HG03139 (cell line): ENCODE data around the gene PPM1E.
"Not testable (repeated sequence)": the region's sequence is repeated elsewhere in the genome, so short reads cannot be mapped to it uniquely, and the experiment has no call there.

Experiments used
- ATAC-seq: cut with Tn5 transposase; IDR thresholded peaks from one replicate; pipeline ENCODE4 v1.9.1; 2021; ENCODE audit not compliant: unreplicated experiment

The PPM1E gene

GRCh38 chr17:58944166-58944565, 188.5 kb downstream of the PPM1E start:
- ATAC-seq = no peak

DNA sequence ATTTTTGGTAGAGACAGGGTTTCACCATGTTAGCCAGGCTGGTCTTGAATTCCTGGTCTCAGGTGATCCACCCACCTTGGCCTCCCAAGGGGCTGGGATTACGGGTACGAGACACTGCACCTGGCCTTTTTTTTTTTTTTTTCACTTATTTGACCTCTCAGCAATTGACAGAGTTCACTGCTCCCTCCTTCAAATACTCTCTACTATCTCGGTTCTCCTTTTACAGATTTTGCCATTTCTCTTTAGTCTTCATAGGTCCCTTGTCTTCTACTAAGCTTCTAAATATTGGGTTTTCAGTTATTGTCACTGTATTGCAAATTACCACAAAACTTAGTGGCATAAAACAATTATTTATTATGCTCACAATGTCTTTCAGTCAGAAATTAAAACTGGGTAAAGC, 191.8 kb downstream of the PPM1E start:
- ATAC-seq = no peak

DNA sequence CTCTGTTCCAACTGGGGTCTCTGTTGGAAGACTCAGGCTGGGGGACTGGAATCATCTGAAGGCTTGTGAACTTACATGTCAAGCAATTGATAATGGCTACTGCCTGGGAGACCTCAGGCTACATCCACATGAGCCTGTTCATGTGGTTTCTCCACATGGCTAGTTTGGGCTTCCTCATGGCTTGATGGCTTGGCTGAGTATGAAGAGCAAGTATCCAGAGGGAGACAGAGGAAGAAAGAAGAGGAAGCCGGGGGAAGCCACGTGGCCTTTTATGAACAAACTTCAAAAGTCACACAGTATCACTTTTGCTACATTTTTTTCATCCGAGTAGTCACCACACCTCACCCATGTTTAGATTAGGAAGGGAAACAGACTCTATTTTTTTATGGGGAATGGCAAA, 192.2 kb downstream of the PPM1E start:
- no peak for ATAC-seq

DNA sequence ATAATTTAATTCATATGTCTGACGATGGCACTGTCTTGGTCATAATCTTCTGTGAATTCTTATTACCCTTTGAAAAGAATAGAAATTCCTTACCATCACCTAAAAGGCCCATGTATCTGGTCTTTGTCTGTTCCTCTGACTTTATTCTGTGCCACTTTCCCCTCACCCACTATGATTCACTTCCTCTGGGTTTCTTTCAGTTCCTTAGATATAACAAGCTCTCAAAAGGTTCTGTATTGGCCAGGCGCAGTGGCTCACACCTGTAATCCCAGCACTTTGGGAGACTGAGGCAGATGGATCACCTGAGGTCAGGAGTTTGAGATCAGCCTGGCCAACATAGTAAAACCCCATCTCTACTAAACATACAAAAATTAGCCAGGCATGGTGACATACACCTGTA, 198.7 kb downstream of the PPM1E start:
- not testable (repeated sequence) for ATAC-seq

DNA sequence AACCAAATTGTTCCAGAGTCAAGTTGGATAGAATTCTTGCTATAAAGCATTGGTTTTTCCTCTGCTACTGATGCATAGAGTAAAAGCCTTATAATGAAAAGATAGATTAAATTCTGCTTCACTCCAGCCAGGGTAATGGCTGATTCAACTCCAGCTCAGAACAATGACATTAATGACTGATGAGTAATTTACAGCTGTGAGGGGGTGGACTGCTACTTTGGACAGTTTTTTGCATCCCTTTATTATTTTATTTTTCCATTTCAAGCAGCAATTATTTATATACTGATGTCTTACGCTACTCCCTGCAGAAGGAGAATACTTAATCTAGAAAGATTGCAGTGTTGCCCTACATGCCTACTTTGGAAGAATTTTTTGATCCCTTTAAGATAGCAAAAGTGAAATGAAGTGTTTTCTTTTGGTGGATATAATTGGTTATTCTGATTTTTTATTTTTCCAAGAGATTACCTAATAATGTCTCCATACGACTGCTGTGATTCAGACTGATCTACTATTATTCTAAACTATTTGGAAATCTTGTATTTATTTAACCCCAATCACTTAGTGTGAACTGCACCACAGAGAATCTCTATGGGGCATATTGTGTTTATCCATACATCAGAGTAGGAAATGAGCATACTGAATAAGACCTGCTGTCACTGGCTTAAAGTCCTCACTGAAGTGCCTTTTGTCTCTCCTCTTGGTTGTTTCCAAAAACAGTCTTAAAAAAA, 201.5 kb downstream of the PPM1E start:
- ATAC-seq = no peak

- not testable (repeated sequence) for ATAC-seq
Measured at GRCh38 chr17:58957725-58958073, 202.0 kb downstream of the PPM1E start.

DNA sequence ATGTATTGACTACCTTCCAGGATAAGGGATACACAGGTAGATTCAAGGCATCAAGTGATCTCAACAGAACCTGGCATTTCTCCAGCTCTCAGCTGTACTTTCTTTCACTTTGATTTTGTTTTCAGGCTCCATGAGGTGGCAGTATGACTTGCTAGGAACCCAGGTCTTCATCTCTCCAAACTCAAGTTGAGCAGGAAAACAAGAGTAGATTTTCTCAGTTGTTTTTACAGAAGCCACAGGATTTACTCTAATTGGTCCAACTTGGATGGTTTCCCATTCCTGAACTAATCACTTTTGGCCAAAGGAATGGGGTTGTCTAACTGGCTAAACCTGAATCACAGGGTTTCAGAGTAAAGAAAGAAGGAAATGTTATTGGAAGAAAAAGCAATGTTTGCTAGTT, 204.4 kb downstream of the PPM1E start:
- ATAC-seq = no peak

- no peak for ATAC-seq
Measured at GRCh38 chr17:58965221-58965620, 209.6 kb downstream of the PPM1E start.

DNA sequence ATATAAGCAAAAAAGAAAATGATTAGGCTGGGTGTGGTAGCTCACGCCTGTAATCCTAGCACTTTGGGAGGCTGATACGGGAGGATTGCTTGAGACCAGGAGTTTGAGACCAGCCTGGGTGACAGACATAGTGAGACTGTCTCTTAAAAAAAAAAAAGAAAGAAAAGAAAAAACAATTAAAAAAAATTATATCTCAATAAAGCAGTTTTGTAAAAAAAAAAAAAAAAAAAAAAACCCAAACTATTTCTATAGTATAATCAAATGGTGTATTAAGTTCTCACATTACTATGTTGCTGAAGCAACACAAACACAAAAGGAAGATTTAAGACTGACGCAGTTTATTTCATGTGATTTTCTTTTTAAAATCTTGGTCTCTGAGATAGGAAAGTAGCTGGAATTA, 210.6 kb downstream of the PPM1E start:
- no peak for ATAC-seq

GRCh38 chr17:58968426-58969061, 212.9 kb downstream of the PPM1E start:
- no peak for ATAC-seq

DNA sequence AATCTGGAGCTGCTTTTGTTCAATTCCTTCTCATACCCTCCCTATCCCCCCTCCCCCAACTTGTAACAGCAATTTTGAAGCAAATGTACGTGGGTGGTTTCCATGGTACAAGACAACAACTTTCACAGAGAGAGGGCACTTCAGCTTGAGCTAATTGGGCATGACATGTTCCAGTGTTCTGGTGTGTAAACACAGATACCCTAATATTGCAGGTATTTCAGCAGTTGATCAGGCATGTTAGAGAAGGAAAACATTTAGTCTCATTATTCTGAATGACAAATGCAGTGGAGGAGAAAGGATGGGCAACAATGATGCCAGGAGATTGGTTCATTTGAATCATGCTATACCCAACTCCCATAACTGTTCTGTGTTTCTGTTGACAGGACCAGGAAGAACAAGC, 213.5 kb downstream of the PPM1E start:
- ATAC-seq = no peak

DNA sequence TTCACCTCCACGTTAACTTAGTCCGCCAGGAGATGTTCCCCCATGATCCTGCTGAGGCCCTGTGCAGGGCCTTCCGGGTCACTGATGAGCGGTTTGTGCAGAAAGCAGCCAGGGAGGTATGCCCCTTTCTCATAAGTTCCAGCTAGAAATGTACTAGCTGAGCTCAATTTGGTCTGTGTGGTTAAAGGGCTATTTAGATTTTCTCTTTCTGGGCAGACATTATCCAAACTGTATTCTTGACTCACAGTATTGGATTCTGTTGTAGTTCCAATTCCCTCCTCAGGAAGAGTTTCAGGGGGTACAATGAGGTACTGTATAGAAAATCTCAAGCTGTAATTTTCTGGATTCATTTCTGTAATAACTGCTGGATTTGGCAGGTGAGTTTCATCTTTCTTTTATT, 214.0 kb downstream of the PPM1E start:
- ATAC-seq = no peak

DNA sequence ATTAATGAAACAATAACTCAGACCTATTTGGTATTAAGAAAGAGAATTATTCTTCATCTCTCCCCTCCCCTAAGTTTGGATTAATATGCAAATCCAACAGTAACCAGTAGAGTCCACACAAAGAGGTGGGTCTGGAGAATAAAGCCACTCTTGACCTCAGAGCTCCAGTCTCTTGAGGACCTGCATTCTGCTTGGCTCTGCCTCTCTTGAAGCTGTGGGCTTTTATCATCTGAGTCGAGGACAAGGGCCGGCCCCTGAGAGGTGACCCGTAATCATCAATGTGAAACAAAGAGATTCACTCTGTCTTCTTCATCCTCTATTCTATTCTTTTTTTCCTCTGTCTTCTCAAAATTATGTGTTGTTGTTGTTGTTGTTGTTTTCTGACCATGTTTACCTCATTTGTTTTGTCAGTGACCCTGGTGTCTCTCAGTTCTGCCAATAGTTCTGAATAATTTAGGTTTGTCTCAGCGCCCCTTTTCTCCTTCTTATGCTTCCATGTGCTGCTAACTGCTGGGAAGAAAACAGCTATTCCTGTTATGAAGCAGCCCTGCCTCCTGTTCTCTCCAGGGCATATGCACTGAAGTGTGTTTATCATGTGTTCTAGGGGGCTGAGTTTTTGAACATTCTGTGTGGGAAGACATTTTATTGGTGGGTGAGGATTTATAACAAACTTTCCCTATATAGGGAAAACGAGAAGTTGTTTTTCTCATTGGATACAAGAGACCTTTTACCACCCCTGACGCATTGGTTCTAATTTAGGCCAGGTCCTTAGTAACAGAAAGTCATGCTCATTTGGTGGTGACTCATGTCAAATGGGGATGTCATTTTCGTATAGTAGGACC, 215.2 kb downstream of the PPM1E start:
- ATAC-seq = no peak

- ATAC-seq = no peak
Measured at GRCh38 chr17:58974354-58974753, 218.7 kb downstream of the PPM1E start.

DNA sequence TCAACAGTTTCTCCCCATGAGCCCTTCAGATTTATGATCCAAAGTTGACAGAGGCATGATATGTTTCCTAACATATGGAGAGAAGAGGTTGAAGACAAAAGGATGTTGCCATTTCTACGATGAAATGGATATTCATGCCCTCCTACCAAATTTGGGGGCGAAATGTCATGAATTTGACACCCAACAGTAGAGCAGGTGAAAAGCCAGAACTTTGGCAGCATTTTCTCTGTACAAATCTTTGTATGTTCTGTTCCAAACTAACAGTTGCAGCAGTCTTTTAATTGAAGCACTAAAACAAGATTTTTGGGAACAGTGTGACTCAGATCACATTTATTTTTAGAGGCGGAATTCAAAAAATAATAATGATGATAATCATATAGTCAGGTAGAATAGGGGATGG, 220.9 kb downstream of the PPM1E start:
- ATAC-seq = no peak

- no peak for ATAC-seq
Measured at GRCh38 chr17:58980706-58981481, 225.2 kb downstream of the PPM1E start.

DNA sequence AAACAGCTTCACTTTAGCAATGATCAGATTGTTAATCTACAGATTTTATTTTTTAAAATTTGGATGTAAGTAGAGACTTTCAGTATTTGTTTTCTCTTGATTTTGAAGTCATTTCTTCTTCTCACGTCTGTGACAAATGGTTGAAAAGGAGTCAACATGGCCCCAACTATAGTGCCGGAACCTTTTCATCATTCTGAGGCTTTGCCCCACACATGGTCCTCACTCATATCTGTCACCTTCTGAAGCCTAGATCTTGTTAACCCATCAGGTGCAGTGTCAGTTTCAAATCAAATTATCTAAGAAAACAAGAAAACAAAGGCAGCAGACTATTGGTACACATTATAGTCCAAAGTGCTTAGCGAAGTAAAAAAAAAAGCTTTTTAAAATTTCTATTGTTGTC, 227.0 kb downstream of the PPM1E start:
- no peak for ATAC-seq

- no peak for ATAC-seq
Measured at GRCh38 chr17:58985367-58985766, 229.7 kb downstream of the PPM1E start.

- no peak for ATAC-seq
Measured at GRCh38 chr17:58985971-58986370, 230.3 kb downstream of the PPM1E start.

DNA sequence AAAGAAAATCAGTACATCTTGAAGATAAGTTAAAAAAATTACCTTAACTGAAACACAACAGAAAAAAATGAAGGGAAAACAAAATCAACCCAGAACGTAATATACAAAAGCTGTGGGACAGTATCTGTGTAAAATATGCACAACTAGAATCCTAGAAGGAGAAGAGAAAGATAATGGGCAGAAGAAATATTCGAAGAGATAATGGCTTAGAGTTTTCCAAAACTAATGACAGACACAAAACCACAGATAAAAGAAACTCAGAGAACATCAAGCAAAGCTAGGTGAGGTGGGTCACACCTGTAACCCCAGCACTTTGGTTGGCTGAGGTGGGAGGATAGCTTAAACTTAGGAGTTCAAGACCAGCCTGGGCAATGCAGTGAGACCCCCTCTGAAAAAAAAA, 234.0 kb downstream of the PPM1E start:
- ATAC-seq = no peak

- no peak for ATAC-seq
Measured at GRCh38 chr17:58991718-58992331, 236.2 kb downstream of the PPM1E start.
